T-helper 9 cell (primary cell): Measurements from ENCODE around the gene TRIM54.

Experiments
- DNase-seq: peaks from one replicate; pipeline ENCODE4 v3.0.0-alpha.2; 2020
- total RNA-seq, 2 donors: gene quantifications; one replicate each; lab custom pipeline; 2026; lab: John Stamatoyannopoulos, UW

The TRIM54 gene
- total RNA-seq = 0 reads per million in 2 donors

- no peak for DNase-seq
Measured at GRCh38 chr2:27281855-27282559, at the start of gene TRIM54. Gene TRIM54, plus strand, starts transcription at chr2:27282429. Its CDS starts 303 bp downstream, at chr2:27282732.

GRCh38 chr2:27233341-27233740 is 48.9 kb upstream of the TRIM54 start:
- no peak for DNase-seq

- DNase-seq = no peak
Measured at GRCh38 chr2:27236136-27236535, 46.1 kb upstream of the TRIM54 start.

GRCh38 chr2:27236626-27237025 is 45.6 kb upstream of the TRIM54 start:
- DNase-seq = no peak

GRCh38 chr2:27237341-27237945 is 44.8 kb upstream of the TRIM54 start:
- no peak for DNase-seq

GRCh38 chr2:27238976-27239375 is 43.3 kb upstream of the TRIM54 start:
- DNase-seq = no peak

GRCh38 chr2:27240406-27240805 is 41.8 kb upstream of the TRIM54 start:
- DNase-seq = no peak

- DNase-seq = no peak
Measured at GRCh38 chr2:27241761-27242613, 40.2 kb upstream of the TRIM54 start.

GRCh38 chr2:27242614-27242951 is 39.6 kb upstream of the TRIM54 start:
- DNase-seq = no peak

GRCh38 chr2:27243391-27244130 is 38.7 kb upstream of the TRIM54 start:
- no peak for DNase-seq

- no peak for DNase-seq
Measured at GRCh38 chr2:27245116-27245515, 37.1 kb upstream of the TRIM54 start.

GRCh38 chr2:27245626-27246025 is 36.6 kb upstream of the TRIM54 start:
- no peak for DNase-seq

- no peak for DNase-seq
Measured at GRCh38 chr2:27247893-27248292, 34.3 kb upstream of the TRIM54 start.

GRCh38 chr2:27249159-27249890 is 32.9 kb upstream of the TRIM54 start:
- no peak for DNase-seq

GRCh38 chr2:27249891-27250651 is 32.2 kb upstream of the TRIM54 start:
- no peak for DNase-seq

- DNase-seq = no peak
Measured at GRCh38 chr2:27250652-27251379, 31.4 kb upstream of the TRIM54 start.

- no peak for DNase-seq
Measured at GRCh38 chr2:27251766-27252165, 30.5 kb upstream of the TRIM54 start.

GRCh38 chr2:27255187-27255586 is 27.0 kb upstream of the TRIM54 start:
- no peak for DNase-seq

- DNase-seq = no peak
Measured at GRCh38 chr2:27255660-27256059, 26.6 kb upstream of the TRIM54 start.

- no peak for DNase-seq
Measured at GRCh38 chr2:27256855-27257454, 25.3 kb upstream of the TRIM54 start.
